UCSD-AML1 (cell line): ENCODE measurements around the gene TP53AIP1.
"Not testable (repeated sequence)": the region's sequence is repeated elsewhere in the genome, so short reads cannot be mapped to it uniquely, and the experiment has no call there.

Experiments
- DNase-seq: peaks from one replicate; lab custom pipeline; 2025; ENCODE audit not compliant: unreplicated experiment; lab: John Stamatoyannopoulos, UW

Gene TP53AIP1

DNA sequence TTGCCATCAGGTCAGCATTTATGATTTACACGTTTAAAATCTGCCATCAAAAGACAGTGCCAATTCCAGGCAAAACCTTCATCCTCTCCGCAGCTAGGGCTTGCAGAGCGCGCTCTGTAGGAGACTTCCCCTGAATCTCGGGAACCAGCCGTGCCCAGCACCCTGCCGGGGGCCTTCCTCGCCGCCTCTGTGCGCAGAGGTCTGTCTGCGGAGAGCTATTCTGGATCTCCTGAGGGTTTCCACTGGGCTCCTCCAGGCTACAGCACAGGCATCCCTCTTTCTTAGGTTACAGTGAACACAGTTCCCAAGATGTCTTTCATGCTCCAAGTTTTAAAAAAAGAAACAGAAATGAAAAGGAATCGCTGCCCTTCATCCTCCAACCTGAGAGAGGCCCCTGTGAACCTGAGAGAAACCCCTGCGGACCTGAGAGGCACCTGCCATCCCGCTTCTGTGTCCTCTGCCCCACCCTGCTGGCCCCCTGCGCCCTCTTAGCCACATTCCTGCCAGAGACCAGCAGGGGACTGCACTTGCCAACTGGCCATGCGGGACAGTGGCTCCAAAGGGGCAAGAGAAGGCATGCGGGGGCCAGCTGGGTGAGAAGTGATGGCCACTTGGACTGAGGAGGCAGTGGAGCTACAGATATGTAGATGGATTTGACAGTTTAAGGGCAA lies 16.1 kb downstream of the TP53AIP1 start:
- no peak for DNase-seq

GRCh38 chr11:128926000-128926399 lies 16.7 kb downstream of the TP53AIP1 start:
- DNase-seq = no peak

DNA sequence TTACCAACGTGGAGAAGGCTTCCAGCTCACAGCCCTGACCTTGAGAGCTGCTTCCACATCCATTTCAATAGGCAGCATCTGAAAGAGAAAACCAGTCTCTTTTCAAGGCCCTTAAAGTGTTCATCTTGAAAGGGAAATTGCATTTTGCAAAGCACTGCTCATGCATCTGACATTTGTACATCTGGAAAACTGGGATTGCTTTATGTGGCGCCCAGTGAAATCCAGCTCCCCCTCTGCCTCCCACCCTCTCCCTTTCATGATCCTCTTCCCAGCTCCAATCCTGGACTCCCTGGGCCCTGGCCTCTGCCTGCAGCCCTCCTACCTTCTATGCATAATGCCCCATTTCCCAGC lies 17.4 kb downstream of the TP53AIP1 start:
- no peak for DNase-seq

- DNase-seq = no peak
Observed at GRCh38 chr11:128924510-128925249, 18.0 kb downstream of the TP53AIP1 start.

- no peak for DNase-seq
Observed at GRCh38 chr11:128924104-128924503, 18.6 kb downstream of the TP53AIP1 start.

DNA sequence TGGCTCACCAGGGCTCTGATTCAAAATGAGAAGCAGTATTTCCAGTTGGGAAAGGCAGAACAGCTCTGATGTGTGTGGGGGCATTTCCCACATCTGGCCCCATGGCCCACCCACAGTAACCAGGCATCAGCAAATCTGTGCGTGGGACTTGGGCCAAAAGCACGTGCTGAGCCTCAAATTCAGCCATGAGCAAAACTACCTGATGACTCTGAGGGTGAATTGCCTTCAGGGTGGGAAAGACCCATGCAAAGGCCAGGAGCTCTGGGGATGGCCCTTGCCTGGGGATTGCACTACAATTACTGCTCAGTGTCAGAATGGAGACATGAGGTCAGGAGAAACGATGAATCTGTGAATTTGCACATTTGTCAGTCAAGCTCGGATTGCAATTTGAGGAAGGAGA lies 20.9 kb downstream of the TP53AIP1 start:
- DNase-seq = no peak

GRCh38 chr11:128920666-128921065 lies 22.0 kb downstream of the TP53AIP1 start:
- DNase-seq = no peak

DNA sequence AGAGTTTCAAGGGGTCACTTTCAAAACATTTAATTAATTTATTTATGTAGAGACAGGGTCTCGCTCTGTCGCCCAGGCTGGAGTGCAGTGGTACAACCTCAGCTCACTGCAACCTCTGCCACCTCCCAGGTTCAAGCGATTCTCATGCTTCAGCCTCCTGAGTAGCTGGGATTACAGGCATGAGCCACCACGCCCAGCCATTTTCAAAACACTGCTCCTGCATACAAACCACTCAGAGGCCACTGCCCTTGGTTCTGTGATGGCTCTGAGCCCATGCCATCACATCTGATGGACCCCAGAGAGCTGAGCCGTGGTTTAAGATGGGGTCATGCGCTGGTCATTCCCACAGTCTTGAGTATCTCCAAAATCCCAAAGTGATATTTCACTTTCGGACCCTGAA lies 23.0 kb downstream of the TP53AIP1 start:
- DNase-seq = not testable (repeated sequence)

GRCh38 chr11:128919216-128919615 lies 23.5 kb downstream of the TP53AIP1 start:
- peak; percentile 48 for DNase-seq

- DNase-seq = no peak
Observed at GRCh38 chr11:128917144-128917724, 25.4 kb downstream of the TP53AIP1 start.

DNA sequence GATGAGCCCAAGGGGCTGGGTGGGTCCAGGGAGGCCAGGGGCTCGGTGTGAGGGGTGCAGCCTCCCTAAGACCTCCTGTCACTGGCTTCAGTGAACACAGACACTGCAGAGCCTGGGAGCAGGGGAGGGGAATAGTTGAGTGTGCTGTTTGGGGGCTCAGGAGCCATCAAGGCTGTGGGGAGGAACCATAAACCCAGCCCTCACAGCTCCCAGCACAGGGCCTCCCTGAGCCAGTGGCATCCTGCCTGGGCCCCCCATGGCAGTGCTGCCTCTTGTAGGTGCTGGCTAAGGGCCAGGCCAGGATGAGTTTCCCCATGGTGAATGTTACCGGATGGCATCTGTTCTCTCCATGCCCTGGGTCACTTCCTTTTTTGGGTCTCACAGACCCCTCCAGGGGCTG lies 26.0 kb downstream of the TP53AIP1 start:
- DNase-seq = no peak

GRCh38 chr11:128916037-128916572 lies 26.6 kb downstream of the TP53AIP1 start:
- DNase-seq = no peak

DNA sequence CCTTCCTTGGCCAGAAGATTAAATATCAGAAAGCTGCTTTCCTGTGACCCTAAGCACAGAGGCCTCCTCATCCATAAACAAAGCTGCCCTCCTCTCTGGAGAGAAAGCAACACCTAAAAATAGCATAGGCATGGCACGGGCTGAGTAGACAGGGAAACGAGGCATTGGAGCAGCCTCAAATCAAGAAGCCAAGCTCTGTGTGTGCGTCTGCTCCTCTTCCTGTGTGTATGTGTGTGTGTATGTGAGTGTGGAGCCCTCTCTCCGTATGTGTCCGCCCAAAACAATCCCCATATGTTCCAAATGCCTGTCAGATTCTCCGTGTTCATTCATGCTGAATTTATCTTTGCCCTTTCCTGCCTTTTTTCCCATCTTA lies 27.5 kb downstream of the TP53AIP1 start:
- DNase-seq = no peak

- DNase-seq = no peak
Observed at GRCh38 chr11:128914216-128915148, 28.2 kb downstream of the TP53AIP1 start.

GRCh38 chr11:128913806-128914205 lies 28.9 kb downstream of the TP53AIP1 start:
- DNase-seq = no peak

- DNase-seq = no peak
Observed at GRCh38 chr11:128911701-128912100, 31.0 kb downstream of the TP53AIP1 start.

GRCh38 chr11:128911239-128911638 lies 31.4 kb downstream of the TP53AIP1 start:
- DNase-seq = no peak

GRCh38 chr11:128910576-128910975 lies 32.1 kb downstream of the TP53AIP1 start:
- no peak for DNase-seq

DNA sequence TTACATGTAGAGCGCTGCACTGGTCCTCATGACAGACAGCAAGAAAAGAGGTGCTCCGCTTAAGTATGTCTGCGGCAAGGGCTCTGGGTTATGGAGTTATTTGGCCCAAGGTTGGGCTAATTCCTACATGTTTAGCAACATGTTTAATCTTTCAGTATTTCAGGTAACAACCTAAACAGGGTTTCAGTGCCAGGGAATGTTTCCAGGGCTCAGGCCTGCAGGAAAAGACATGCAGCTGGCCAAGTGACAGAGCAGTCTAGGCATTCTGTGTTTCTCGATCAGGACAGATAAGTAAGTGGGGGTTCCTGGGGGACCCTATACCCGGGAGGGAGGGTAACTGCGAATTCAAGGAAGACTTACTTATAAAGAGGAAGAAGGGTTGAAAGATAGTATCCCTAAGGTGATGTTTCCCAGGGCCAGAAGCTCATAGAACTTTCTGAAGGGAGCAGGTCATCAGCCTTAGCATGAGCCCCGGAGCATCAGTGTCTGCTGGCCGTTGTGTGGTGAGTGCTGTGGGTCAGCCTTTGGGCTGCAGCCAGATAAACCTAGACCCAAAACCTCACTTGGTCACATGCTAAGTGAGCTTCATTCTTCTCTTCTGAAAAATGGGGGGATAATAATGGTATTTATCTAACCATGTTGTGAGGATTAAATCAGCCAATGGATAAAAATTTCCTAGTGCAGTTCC lies 33.1 kb downstream of the TP53AIP1 start:
- no peak for DNase-seq

DNA sequence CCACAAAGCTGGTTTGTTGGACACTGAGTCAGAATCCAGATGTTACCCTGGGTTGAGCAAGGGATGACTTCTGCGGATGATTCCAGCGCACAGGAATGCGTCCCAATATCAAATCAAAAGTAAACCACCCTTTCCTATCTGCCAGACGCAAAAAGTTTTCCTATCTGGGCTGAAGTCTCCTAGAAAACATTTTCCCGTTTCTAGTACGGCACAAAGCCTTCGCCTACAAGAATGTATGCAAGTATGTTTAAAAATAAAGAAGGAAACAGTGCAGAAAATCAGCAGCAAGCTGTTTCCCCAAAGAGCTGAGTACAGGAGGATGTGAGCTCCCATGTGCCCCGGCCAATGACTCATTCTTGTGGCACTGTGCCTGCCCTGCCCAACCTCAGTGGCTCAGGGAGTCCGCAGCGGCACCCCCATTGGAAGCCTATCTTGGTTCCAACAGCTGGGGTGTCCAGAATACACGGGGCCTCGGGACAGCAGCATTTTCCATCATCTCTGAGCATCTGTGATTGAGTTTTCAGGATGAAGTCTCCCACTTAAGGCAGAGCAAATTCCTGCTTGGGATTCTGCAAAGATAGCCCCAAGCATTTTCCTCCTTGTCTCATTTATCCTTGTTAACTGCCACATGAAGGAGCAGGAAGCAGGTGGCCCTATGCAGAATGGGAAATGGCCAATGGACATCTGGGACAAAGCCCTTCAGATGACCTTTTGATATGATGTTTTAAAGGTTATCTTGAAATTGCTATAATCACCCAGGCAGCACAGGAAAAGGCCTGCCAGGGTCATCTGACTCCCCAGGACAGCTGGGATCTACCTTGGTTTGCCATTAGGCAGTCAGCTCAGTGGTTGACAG lies 34.1 kb downstream of the TP53AIP1 start:
- DNase-seq = peak; percentile 73
